ENCODE measurements around the gene NFATC1.

- no peak for TF ChIP-seq POLR2A (IDR thresholded peaks at IDR 0.05)
- TF ChIP-seq CTCF (IDR thresholded peaks at IDR 0.05) = no peak
These were observed 75.3 kb downstream of the NFATC1 start for GRCh38 chr18:79471046-79471445.
